Stimulated activated CD8-positive, alpha-beta memory T cell treated with anti-CD3 and anti-CD28 coated beads, Interleukin-7, amount 100 ng/mL, for 4 hours (primary cell): ENCODE data around the gene RMDN2.
"Not testable (repeated sequence)": the region's sequence is repeated elsewhere in the genome, so short reads cannot be mapped to it uniquely, and the experiment has no call there.

Experiments
- DNase-seq, 2 donors: peaks; one replicate each; pipeline ENCODE4 v3.0.0-alpha.2; 2020; ENCODE audit warnings: low read depth in 2 of 2

The RMDN2 gene

GRCh38 chr2:37993143-37993542, 68.1 kb downstream of the RMDN2 start:
- DNase-seq = no peak

- DNase-seq = no peak
Observed at GRCh38 chr2:37997629-37998028, 72.5 kb downstream of the RMDN2 start.

GRCh38 chr2:38000485-38001222, 75.6 kb downstream of the RMDN2 start:
- no peak for DNase-seq

- not testable (repeated sequence) for DNase-seq
Observed at GRCh38 chr2:38010187-38010586, 85.1 kb downstream of the RMDN2 start.

GRCh38 chr2:38010995-38011394, 85.9 kb downstream of the RMDN2 start:
- DNase-seq = no peak

- no peak for DNase-seq
Observed at GRCh38 chr2:38013158-38013752, 88.2 kb downstream of the RMDN2 start.

- DNase-seq = no peak
Observed at GRCh38 chr2:38016219-38016618, 91.1 kb downstream of the RMDN2 start.

- no peak for DNase-seq
Observed at GRCh38 chr2:38017836-38018235, 92.7 kb downstream of the RMDN2 start.

- not testable (repeated sequence) for DNase-seq
Observed at GRCh38 chr2:38020359-38021069, 95.4 kb downstream of the RMDN2 start.

- no peak for DNase-seq
Observed at GRCh38 chr2:38021589-38021988, 96.5 kb downstream of the RMDN2 start.

- DNase-seq = no peak
Observed at GRCh38 chr2:38026846-38027245, 101.8 kb downstream of the RMDN2 start.

- DNase-seq = no peak
Observed at GRCh38 chr2:38028829-38029228, 103.7 kb downstream of the RMDN2 start.

GRCh38 chr2:38029512-38029911, 104.4 kb downstream of the RMDN2 start:
- DNase-seq = no peak

GRCh38 chr2:38030635-38031355, 105.7 kb downstream of the RMDN2 start:
- no peak for DNase-seq

GRCh38 chr2:38032946-38033345, 107.9 kb downstream of the RMDN2 start:
- DNase-seq = no peak

- DNase-seq = no peak
Observed at GRCh38 chr2:38033646-38034045, 108.6 kb downstream of the RMDN2 start.

- DNase-seq = no peak
Observed at GRCh38 chr2:38035968-38036367, 110.9 kb downstream of the RMDN2 start.

GRCh38 chr2:38037325-38037724, 112.2 kb downstream of the RMDN2 start:
- no peak for DNase-seq

GRCh38 chr2:38037757-38038621, 112.9 kb downstream of the RMDN2 start:
- DNase-seq = no peak

GRCh38 chr2:38038682-38039081, 113.6 kb downstream of the RMDN2 start:
- DNase-seq = no peak
